GM21723 (cell line): ENCODE measurements around the gene XIRP1.
"Not testable (repeated sequence)": the region's sequence is repeated elsewhere in the genome, so short reads cannot be mapped to it uniquely, and the experiment has no call there.

Source experiments
- ATAC-seq: cut with Tn5 transposase; IDR thresholded peaks from one replicate; pipeline ENCODE4 v1.9.1; 2021; ENCODE audit warnings: mild to moderate bottlenecking, moderate library complexity; ENCODE audit not compliant: unreplicated experiment

Gene XIRP1

GRCh38 chr3:39192490-39193092 is at the start of gene XIRP1:
Gene XIRP1 (minus strand): TSS chr3:39192595. CDS start chr3:39189445, 3,150 bp downstream.
- ATAC-seq: no peak

DNA sequence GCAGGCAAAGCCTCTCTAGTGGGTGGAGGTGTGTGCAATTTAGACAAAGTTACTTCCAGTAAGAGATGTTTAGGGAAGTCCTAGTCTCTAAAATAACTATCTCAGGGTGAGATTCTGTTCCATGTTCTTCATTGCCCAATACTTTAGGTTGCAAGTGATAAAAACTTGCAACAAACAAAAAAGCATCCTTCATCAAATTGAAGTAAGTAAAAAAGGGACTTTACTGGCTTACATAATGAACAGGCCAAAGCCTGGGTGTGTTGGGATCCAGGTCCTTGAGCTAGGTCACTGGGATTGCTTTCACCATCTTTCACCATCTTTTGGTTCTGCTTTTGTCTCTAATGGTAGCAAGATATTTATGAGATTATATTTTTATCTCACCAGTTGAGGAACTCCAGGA is 49.2 kb upstream of the XIRP1 start:
- ATAC-seq: no peak

DNA sequence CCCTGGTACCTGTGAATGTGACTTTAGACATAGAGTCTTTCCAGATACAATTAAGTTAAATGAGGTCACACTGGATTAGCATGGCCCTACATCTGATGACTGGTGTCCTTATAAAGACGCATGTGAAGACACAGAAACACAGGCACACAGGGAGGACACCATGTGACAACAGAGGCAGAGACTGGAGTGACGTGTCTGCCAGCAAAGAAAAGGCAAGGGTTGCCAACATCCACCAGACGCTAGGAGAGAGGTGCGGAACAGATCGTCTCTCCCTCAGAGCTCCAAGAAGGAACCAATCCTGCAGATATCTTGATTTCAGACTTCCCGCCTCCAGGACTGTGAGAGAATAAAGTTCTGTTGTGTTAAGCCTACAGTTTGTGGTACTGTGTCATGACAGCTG is 44.6 kb upstream of the XIRP1 start:
- no peak for ATAC-seq

DNA sequence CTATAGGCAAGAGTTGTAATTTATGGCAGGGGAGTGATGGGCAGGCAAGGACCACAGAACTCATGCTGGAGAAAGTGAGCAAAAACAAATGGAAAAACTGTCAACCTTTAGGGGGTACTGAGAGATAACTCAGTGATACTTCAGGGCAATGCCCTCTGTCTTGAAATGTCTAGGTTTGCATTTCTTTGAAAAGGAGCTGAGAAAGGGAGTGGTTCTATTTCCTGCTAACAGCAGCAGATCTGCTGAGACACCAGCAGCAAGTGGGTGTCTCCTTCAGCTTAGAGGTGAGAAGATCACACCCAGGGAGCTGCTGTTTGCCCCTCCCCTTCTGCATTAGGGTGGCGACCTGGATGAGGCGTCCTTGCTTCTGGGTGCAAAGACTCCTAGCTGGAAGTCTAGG is 42.3 kb upstream of the XIRP1 start:
- no peak for ATAC-seq

GRCh38 chr3:39232859-39233258 is 40.5 kb upstream of the XIRP1 start:
- no peak for ATAC-seq

- no peak for ATAC-seq
Observed at GRCh38 chr3:39230453-39230852, 38.1 kb upstream of the XIRP1 start.

- no peak for ATAC-seq
Observed at GRCh38 chr3:39228496-39228895, 36.1 kb upstream of the XIRP1 start.

DNA sequence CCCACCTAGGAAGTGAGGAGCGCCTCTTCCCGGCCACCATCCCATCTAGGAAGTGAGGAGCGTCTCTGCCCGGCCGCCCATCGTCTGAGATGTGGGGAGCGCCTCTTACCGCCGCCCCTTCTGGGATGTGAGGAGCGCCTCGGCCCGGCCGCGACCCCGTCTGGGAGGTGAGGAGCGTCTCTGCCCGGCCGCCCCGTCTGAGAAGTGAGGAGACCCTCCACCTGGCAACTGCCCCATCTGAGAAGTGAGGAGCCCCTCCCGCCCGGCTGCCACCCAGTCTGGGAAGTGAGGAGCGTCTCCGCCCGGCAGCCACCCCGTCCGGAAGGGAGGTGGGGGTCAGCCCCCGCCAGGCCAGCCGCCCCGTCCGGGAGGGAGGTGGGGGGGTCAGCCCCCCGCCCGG is 35.2 kb upstream of the XIRP1 start:
- not testable (repeated sequence) for ATAC-seq

GRCh38 chr3:39226106-39226741 is 33.8 kb upstream of the XIRP1 start:
- peak; percentile 83 for ATAC-seq

- no peak for ATAC-seq
Observed at GRCh38 chr3:39224288-39224687, 31.9 kb upstream of the XIRP1 start.

GRCh38 chr3:39222939-39223338 is 30.5 kb upstream of the XIRP1 start:
- ATAC-seq: no peak

DNA sequence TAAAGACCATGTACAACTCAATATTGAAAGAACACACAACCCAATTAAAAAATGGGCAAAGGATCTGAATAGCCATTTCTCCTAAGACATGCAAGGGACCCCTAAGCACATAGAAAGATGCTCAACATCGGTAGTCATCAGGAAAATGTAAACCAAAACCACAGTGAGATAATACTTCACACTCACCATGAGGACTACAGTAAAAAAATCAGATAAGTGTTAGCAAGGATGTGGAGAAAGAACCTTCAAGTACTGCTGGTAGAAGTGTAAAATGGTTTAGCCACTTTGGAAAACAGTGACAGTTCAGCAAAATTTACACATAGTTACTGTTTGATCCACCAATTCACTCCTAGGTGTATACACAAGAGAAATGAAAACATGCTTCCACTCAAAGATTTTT is 30.1 kb upstream of the XIRP1 start:
- ATAC-seq: no peak

GRCh38 chr3:39221141-39221530 is 28.7 kb upstream of the XIRP1 start:
- ATAC-seq: no peak

DNA sequence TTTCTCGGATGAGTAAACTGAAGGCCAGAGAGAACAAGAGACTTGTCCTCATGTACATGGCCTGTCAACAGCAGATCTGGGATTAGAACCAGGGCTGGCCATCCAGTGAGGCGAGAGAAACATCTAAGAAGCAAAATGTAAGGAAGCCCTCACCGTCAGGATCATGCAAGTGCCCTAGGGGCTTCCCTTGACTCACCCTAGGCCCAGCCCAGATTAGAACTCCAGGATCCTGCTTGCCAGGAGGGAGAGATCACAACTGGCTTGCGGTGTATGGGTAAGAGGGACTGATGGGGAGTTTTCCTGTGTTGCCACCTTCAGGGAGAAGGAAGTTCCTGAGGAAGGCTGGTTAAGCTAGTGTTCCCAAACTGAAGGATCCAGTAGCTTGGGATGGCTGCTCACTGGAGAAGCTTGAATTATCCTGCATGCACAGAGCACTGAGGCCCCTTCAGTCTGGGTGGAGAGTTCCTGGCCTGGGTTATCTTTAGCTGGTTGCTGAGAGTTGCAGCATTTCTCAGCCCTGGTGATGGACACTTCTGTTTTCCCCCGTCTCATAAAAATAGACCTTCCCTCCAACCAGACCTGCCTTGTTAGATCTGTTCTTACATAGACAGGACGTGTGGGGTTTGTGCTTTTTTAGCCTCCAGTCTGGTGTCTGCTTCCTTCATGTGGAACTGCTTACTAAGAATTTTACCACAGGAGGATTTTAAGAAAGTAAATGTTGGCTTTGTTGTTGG is 28.2 kb upstream of the XIRP1 start:
- peak; percentile 61 for ATAC-seq

- no peak for ATAC-seq
Observed at GRCh38 chr3:39219702-39220101, 27.3 kb upstream of the XIRP1 start.

DNA sequence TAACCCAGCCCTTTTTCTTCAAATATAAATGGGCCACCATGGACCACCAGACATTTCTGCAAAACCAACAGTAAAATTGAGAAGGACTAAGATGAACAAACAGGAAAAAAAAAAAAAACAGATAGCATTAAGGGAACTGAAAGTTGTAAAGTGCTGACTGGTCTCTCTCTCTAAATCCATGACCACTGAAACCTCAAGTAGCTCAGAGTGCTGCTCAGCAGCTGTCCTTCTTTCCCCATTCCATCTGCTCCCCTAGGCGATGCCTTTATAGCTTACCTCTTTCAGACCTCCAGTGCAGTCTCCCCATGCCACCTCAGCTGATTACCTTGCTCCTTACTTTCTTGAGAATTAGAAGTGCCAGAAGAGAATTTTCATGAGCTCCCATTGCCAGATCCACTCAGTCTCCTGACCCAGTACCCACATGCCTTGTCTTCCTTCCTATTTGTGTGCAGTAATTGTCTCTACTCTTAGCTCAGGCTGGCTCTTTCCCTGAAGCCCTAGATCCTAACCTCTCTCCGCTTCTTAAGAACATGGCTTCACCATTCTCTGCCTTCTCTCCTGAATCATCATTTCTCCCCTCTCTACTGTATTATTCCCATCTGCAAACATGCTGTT is 23.9 kb upstream of the XIRP1 start:
- peak; percentile 97 for ATAC-seq

DNA sequence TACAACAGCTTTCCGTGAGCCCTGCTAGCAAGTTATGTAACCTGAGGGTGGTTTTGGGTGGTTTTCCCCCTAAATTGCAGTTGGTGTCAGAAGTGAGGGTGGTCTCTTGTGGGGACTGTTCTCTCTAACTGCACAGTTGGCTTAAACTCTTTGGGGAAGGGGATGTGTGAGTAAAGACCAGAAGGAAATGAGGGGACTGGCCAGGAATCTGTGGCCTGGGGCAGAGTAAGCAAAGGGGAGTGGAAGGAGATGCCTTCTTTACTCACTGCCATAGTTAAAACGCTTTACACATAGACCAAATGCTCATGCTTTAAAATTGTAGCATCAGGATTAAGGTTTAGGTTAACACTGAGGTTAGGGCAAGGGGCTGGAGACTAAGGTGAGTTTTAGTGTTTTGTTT is 21.2 kb upstream of the XIRP1 start:
- no peak for ATAC-seq

DNA sequence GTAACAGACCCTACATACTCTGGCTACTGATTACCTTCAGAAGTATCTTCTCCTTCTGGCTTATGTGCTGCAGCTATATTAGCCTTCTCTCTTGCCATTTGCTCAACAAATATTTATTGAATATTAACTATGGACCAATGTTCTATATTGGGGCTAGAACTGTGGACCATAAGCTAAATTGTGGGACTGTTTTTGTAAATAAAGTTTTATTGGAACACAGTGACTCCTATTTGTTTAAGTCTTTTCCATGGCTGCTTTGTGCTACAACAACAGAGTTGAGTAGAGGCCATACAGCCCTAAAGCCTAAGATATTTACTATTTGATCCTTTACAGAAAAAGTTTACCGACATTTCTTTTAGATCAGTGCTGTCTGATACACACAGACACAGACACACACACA is 20.3 kb upstream of the XIRP1 start:
- ATAC-seq: no peak

DNA sequence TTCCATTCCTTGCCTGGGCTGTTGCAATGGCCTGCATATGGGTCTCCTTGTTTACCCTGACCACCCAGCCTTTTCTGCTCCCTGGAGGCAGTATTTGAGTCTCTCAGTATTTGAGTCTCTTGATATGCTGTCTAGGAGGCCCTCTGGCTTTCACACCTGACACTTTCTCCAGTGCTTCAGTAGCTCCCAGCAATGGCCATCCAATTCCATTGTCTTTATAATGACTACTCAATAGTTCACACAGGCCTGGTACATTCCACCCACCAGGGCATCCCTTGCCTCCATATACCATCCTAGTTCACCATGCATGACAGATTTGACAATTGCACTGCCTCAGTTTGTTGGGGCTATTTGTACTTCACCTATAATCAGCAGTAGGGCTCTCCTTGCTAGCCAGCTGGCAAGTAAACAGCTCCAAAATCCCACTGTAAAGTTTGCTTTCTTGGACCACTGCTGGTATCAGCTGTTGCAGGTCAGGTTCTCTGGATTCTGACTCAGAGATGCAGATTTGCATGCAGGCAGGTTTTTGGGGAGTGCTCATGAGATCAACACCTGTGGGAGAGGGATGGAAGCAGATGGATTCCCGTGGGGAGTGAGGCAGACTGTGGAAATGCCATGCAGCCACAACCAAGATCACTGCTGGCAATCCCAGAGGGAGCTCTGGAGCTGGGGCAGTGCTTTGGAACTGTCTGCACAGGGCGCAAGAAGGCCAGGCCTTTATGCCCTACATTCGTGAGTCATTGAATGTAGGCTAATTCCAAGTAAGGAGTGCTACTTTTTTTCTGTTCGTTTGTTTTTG is 19.1 kb upstream of the XIRP1 start:
- no peak for ATAC-seq

DNA sequence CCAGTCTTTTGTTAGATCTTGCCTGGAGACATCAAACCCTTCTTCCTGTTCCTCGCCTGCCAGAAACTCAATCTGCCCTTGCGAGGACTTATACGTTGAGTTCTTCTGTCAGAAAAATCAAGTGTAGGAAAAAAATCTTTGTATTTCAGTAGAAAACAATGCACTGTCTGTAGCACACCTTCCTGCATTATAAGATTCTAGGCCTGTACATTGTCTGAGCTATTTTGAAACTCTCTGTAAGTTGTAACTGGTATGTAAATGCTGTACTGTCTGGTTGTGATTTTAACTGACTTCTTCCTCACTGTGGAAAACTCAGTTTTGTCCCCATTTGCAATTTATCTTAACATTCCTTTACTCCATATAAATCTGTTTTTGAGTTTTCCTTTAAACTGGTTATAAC is 17.7 kb upstream of the XIRP1 start:
- no peak for ATAC-seq

DNA sequence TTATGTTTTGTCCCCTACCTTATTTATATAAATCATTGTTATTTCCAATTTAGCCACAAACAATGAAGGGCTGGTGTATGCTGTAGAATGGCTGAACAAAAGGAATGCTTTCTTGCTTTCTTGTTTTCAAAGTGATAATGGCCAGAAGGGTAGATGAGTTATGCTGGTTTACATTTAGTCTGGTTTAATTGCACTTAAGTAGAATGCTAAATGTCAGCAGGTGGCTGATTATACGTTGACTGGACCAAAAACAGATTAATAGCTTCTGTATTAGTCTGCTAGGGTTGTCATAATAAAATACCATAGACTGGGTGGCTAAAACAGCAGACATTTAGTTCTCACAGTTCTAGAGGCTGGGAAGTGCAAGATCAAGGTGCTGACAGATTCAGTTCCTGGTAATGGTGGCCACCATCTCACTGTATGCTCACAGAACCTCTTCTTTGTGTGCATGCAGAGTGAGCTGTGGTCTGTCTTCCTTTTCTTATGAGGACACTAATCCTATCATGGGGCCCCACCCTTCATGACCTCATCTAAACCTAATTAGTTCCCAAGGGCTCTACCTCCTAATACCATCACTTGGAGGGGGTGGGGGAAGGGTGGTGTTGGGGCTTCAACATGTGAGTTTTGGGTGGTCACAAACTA is 17.1 kb upstream of the XIRP1 start:
- no peak for ATAC-seq
